T-helper 2 cell treated with Interferon-gamma antibody and Interleukin-4, amounts not matched to agents 5 μg/mL and 100 μg/mL, for 36 hours (primary cell): ENCODE data around the gene LSP1.
A peak's percentile ranks its signal among the peaks of the same experiment; 100 is the strongest.

Source experiments
- DNase-seq: peaks from one replicate; pipeline ENCODE4 v3.0.0; 2021; ENCODE audit warnings: low spot score
- H3K27ac Mint-ChIP-seq: one replicate; pipeline ENCODE4 v1.8.0; 2021; ENCODE audit warnings: mild to moderate bottlenecking, mixed read lengths
- H3K27me3 Mint-ChIP-seq: one replicate; pipeline ENCODE4 v1.8.0; 2021; ENCODE audit warnings: low read depth, mixed read lengths
- H3K36me3 Mint-ChIP-seq: one replicate; pipeline ENCODE4 v1.8.0; 2021; ENCODE audit warnings: low read depth, mixed read lengths
- H3K4me1 Mint-ChIP-seq: one replicate; pipeline ENCODE4 v1.8.0; 2021; ENCODE audit warnings: low read depth, mixed read lengths
- H3K4me3 Mint-ChIP-seq: one replicate; pipeline ENCODE4 v1.8.0; 2022; ENCODE audit warnings: mild to moderate bottlenecking, moderate library complexity, mixed read lengths
- H3K9me3 Mint-ChIP-seq: one replicate; pipeline ENCODE4 v1.8.0; 2021; ENCODE audit warnings: mixed read lengths

Gene LSP1

DNA sequence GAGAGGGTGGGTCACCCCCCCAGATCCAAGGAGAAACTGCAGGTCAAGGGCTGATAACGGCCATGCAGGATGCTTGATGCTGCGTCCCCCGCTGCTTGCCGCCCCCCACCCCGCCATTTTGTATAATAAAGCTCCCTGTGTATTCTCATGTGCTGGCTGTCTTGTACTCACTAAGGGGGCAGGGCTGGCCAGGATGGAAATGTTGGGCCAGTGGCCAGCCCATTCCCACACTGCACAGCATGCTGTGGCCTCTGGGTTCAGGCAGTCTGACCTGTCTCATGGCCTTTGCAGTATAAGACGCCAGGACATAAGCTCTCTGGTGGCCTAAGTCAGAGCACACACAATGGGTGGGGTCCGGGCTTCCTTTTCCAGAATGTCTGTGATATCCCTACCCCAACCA lies 39.2 kb downstream of the LSP1 start:
- DNase-seq: no peak
- Mint-ChIP-seq H3K4me1 (peaks cover 17% of the 10 kb centered on the region), H3K4me3 (no peak overlapping the region), H3K27me3 (peaks cover 14% of the 10 kb centered on the region), H3K27ac (peak overlapping the region; percentile 57), H3K36me3 (peaks cover 34% of the 10 kb centered on the region), H3K9me3 (no peaks in the 10 kb centered on the region)

DNA sequence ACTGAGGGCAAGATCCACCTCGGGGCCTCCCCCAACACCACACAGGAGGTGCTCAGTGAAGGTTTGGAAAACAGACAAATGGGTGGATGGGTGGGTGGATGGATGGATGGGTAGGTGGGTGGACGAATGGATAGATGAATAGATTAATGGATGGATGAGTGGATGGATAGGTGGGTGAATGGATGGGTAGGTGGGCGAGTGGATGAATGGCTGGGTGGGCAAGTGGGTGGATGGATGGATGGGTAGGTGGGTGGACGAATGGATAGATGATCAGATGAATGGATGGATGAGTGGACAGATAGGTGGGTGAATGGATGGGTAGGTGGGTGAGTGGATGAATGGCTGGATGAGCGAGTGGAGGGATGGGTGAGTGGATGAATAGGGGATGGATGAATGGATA lies 39.7 kb downstream of the LSP1 start:
- Mint-ChIP-seq H3K36me3 (peaks cover 34% of the 10 kb centered on the region), H3K4me1 (peaks cover 17% of the 10 kb centered on the region), H3K4me3 (no peak overlapping the region), H3K27ac (peak overlapping the region; percentile 43), H3K27me3 (peaks cover 19% of the 10 kb centered on the region), H3K9me3 (no peaks in the 10 kb centered on the region)
- DNase-seq: no peak

DNA sequence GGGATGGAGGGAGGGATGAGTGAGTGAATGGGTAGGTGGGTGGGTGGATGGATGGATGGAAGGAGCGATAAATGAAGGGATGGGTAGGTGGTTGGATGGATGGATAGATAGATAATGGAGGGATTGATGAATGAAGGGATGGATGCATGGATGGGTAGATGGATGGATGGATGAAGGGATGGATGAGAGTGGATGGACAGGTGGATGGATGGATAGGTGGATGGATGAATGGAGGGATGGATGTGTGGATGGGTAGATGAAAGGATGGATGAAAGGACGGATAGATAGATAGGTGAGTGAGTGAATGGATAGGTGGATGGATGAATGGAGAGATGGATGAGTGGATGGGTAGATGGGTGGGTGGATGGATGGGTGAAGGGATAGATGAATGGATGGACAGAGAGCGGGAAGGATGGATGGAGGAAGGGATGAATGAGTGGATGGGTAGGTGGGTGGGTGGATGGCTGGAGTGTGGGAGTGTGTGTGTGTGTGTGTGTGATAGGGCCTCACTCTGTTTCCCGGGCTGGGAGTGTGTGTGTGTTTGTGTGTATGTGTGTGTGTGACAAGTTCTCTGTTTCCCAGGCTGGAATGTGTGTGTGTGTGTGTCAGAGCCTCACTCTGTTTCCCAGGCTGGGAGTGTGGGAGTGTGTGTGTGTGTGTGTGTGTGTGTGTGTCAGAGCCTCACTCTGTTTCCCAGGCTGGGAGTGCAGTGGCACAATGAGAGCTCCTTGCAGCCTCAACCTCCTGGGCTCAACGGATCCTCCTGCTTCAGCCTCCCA lies 40.9 kb downstream of the LSP1 start:
- peaks cover 8% of the 10 kb centered on the region for H3K4me1 Mint-ChIP-seq
- H3K27ac Mint-ChIP-seq: peak overlapping the region; percentile 72
- H3K27me3 Mint-ChIP-seq: peaks cover 23% of the 10 kb centered on the region
- H3K36me3 Mint-ChIP-seq: peaks cover 25% of the 10 kb centered on the region
- no peak for DNase-seq
- H3K9me3 Mint-ChIP-seq: no peaks in the 10 kb centered on the region
- H3K4me3 Mint-ChIP-seq: no peak overlapping the region

DNA sequence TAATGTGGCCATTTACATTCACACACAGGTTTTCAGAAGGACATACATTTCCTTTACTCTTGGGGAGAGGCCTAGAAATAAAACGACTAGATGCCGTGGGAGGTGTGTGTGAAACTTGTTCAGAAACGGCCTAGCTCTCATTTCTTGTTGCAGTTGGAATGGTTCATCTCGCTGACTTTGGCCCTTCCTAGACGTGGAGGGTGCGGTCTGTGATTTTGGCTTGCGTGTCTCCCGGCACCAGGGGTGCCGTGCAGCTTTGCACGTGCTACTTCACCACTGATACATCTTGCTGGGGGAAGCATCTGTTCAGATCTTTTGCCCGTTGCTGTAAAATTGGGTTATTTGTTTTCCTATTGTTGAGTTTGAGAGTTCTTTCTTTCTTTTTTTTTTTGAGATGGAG lies 41.9 kb downstream of the LSP1 start:
- DNase-seq: no peak
- Mint-ChIP-seq H3K4me1 (peaks cover 5% of the 10 kb centered on the region), H3K36me3 (peaks cover 19% of the 10 kb centered on the region), H3K27me3 (peaks cover 29% of the 10 kb centered on the region), H3K27ac (no peak overlapping the region), H3K9me3 (no peaks in the 10 kb centered on the region), H3K4me3 (no peak overlapping the region)

DNA sequence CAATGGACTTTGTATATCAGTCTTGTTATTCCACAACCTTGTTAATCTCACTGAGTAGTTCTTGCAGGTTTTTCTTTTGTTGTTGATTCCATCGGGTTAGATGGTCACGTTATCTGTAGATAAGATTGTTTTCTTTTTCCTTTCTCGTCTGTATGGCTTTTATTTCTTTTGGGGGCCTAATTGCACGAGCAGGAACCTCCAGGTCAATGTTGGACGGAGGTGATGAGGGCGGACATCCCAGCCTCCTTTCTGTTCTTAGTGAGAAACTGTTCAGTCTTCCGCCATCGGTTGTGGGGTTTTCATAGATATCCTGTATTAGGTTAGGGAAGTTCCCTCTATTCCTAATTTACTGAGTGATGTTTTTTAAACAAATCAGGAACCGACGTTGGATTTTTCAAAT lies 43.6 kb downstream of the LSP1 start:
- Mint-ChIP-seq H3K4me1 (peaks cover 5% of the 10 kb centered on the region), H3K27me3 (peaks cover 31% of the 10 kb centered on the region), H3K9me3 (no peaks in the 10 kb centered on the region), H3K4me3 (no peak overlapping the region), H3K27ac (peak overlapping the region; percentile 4), H3K36me3 (peaks cover 15% of the 10 kb centered on the region)
- DNase-seq: no peak

DNA sequence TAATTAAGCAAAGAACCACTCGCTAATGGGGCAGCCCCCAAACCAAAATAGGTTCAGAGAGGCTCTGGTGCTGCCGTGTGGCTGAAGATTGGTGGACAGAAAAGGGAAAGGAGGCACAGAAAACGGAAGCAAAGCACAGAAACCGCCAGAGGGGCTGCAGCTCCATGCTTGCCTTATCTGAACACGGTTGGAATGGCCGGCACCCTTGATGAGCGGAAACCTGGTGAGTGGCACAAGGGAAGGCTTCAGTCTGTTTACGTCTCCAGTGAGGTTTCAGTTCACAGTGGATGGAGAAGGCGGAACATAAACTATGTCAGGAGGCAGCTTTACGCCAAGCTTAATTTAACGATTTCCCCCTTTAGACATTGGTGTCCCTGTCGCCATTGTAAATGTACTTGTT lies 44.0 kb downstream of the LSP1 start:
- Mint-ChIP-seq H3K9me3 (no peaks in the 10 kb centered on the region), H3K4me3 (no peak overlapping the region)
- DNase-seq: no peak

DNA sequence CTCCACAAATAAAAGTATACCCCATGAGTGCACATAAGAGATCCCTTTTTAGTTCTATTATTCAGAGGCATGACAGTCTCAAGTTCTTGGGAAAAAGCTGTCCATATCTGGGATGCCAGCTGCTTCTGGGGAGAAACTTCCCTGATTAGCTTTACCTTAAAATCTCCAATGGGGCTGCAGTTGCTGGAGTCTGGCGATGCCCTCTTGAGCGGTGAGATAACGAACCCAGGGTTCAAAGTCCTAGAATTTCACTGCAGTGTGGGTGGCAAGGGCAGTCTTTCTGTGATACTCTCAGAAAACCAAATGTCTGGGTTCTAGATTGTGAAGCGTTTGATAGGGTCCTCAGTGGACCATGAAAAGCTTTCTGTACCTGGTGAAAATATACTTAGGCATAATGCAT lies 46.2 kb downstream of the LSP1 start:
- peaks cover 32% of the 10 kb centered on the region for H3K27me3 Mint-ChIP-seq
- H3K27ac Mint-ChIP-seq: no peak overlapping the region
- no peak overlapping the region for H3K4me3 Mint-ChIP-seq
- H3K9me3 Mint-ChIP-seq: no peaks in the 10 kb centered on the region
- no peak for DNase-seq
- no peaks in the 10 kb centered on the region for H3K36me3 Mint-ChIP-seq
- peaks cover 2% of the 10 kb centered on the region for H3K4me1 Mint-ChIP-seq

More for the DNA sequence above, 44.0 kb downstream of the LSP1 start:
- peaks cover 6% of the 10 kb centered on the region for H3K4me1 Mint-ChIP-seq
- peaks cover 32% of the 10 kb centered on the region for H3K27me3 Mint-ChIP-seq
- no peak overlapping the region for H3K27ac Mint-ChIP-seq
- peaks cover 15% of the 10 kb centered on the region for H3K36me3 Mint-ChIP-seq

DNA sequence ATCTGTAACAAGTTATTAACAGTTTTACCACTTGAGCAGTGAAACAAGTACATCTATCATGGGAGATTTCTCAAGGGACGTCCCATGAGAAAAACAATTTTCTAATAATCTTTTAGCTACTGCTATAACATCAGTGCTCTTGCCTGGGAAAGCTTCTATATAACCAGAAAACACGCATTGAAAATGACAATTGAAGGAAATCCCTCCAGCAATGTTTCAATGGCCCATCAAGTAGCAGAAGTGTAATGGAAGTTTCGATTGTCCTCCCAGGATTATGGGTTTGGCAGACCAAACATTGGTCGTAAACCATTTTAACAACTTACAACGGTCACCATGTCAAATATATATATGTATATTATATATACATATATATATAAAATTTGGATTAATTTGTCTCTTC lies 46.8 kb downstream of the LSP1 start:
- H3K27me3 Mint-ChIP-seq: peaks cover 32% of the 10 kb centered on the region
- no peak overlapping the region for H3K27ac Mint-ChIP-seq
- H3K4me3 Mint-ChIP-seq: no peak overlapping the region
- H3K9me3 Mint-ChIP-seq: no peaks in the 10 kb centered on the region
- no peaks in the 10 kb centered on the region for H3K36me3 Mint-ChIP-seq
- DNase-seq: no peak
- H3K4me1 Mint-ChIP-seq: peaks cover 2% of the 10 kb centered on the region

DNA sequence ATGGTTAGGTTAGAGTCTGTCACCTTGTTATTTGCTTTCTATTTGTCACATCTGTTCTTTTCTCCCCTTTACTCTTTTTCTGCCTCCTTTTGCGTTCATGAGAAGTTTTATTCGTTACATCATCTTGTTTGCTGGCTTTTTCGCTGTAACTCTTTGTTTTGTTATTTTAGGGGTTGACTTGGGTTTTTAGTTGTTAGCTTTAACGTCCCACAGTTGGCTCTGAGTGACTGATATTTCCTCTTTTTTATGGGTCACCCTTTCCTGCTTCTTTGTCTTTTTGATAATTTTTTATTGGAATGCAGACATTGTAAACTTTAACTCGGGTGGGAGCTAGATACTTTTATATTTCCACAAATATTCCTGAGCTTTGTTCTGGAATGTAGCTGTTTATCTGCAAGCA lies 53.3 kb downstream of the LSP1 start:
- Mint-ChIP-seq H3K27me3 (peaks cover 16% of the 10 kb centered on the region), H3K4me3 (no peak overlapping the region), H3K9me3 (no peaks in the 10 kb centered on the region), H3K4me1 (peaks cover 2% of the 10 kb centered on the region), H3K27ac (no peak overlapping the region), H3K36me3 (no peaks in the 10 kb centered on the region)
- no peak for DNase-seq

DNA sequence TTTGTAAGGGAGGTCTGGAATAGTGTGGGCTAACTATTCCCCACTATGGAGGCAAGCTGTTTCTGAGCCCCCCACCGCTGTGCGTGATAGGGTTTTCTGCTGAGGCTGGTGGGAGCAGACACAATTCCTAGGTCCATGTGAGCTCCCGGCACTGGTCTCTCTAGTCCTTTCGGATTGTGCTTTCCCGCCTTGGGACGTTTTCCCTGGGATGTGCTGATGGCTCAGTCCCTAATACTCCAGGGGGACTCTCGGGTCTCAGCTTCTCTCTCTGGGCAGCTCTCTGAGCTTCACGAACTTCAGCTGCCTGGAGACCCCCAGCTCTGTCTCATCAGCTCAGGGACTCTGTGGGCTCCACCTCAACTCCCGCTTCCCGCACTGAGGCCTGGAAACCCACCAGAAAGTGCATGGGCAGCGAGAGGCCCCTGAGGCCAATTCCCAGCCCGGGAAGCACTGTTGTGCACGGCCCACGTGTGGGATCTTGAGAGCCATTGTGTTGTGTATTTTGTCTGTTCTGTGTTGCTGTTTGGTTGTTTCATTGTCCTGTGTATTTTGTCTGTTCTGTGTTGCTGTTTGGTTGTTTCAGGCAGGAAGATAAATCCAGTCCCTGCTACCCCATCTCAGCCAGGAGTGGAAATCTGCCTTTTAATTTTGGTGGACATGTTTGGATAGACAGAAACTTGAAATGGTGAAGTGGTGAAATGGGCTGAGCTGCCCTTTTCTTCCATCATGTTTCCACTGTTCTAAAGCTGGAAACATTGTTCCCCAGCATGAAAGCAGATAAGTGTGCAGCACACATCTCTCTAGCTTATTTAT lies 53.9 kb downstream of the LSP1 start:
- Mint-ChIP-seq H3K4me3 (no peak overlapping the region), H3K9me3 (no peaks in the 10 kb centered on the region), H3K4me1 (no peaks in the 10 kb centered on the region), H3K27ac (no peak overlapping the region), H3K36me3 (no peaks in the 10 kb centered on the region), H3K27me3 (peaks cover 13% of the 10 kb centered on the region)
- DNase-seq: no peak

DNA sequence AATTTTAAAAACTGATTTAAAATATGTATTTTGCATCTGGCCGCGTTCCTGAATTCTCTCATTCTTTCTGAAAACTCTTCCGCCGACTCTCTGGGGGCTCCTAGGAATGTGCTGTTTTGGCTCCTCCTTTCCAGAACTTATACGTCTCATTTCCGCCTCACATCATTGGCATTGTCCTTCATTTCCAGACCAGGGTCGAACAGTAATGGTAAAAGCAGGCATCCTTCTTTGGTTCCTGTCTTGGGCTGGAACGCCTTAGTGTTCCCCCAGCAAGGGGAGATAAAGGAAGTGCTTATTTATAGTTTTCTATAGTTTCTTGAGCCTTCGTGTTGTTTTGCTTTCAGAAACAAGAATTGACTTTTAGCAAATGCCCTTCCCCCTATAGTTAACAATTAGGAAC lies 55.7 kb downstream of the LSP1 start:
- Mint-ChIP-seq H3K27ac (no peak overlapping the region), H3K27me3 (peaks cover 20% of the 10 kb centered on the region), H3K4me1 (no peaks in the 10 kb centered on the region), H3K4me3 (no peak overlapping the region), H3K36me3 (no peaks in the 10 kb centered on the region), H3K9me3 (no peaks in the 10 kb centered on the region)
- DNase-seq: no peak

DNA sequence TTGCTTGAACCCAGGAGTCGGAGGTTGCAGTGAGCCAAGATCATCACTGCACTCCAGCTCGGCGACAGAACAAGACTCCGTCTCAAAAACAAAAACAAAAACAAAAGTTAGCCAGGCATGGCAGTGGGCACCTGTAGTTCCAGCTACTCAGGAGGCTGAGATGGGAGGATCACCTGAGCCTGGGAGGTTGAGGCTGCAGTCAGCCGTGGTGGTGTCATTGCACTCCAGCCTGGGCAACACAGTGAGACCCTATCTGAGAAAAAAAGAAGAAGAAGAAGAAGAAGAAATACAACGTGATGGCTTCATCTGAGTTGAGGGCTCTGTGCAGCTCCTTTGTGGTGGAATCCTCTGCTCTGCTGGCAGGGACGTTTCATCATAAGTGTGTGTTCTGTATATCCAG lies 56.6 kb downstream of the LSP1 start:
- Mint-ChIP-seq H3K27ac (no peak overlapping the region), H3K27me3 (peaks cover 20% of the 10 kb centered on the region), H3K4me3 (no peak overlapping the region), H3K9me3 (no peaks in the 10 kb centered on the region), H3K36me3 (no peaks in the 10 kb centered on the region), H3K4me1 (no peaks in the 10 kb centered on the region)
- no peak for DNase-seq

DNA sequence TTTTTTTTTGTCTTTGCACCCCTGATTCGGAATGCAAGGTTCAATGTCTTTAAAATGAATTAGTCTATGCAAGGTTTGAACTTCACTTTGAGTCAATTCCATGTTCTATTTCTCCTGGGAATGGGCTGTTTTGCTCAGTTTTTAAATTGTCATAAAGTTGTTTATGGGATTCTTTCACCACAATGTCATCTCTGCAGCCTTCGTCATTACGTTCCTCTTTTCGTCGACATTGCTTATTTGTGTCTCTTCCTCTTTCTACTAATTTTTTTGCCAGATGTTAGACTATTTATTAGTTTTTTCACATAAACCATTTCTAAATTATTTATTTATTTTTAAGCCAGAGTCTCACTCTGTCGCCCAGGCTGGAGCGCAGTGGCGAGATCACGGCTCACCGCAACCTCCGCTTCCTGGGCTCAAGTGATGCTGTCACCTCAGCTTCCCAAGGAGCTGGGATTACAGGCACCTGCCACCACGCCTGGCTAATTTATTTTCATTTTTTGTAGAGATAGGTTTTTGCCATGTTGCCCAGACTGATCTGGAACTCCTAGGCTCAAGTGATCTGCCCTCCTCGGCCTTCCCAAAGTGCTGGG lies 59.5 kb downstream of the LSP1 start:
- no peaks in the 10 kb centered on the region for H3K9me3 Mint-ChIP-seq
- no peak overlapping the region for H3K27ac Mint-ChIP-seq
- no peak for DNase-seq
- H3K36me3 Mint-ChIP-seq: peaks cover 3% of the 10 kb centered on the region
- no peak overlapping the region for H3K4me3 Mint-ChIP-seq
- H3K27me3 Mint-ChIP-seq: peaks cover 17% of the 10 kb centered on the region
- peaks cover 3% of the 10 kb centered on the region for H3K4me1 Mint-ChIP-seq
